ENCODE results near the gene GTPBP4. TPM values are rescaled to one million over a fixed set of nuclear protein-coding genes. Genes with fewer than 3 reads are reported as not detected.
A peak's percentile ranks its signal among the peaks of the same experiment; 100 is the strongest.

The GTPBP4 gene
- total and polyA plus RNA-seq, 9 of the 15 experiments (the other 6 are each of a cell fraction or from before 2014, with no cell fraction given), result 79.0 to 155 (median 128) TPM

- ATAC-seq (no peak; the same call in 2 of the 3 replicates), FAIRE-seq (no peak), DNase-seq (ENCODE audit: extremely low read depth in 1 of 4, low spot score in 3 of 4) (no peak)
- ChIA-PET CTCF (ENCODE audit: low intra/inter-chr PET ratio) (no interaction called here), POLR2A (interaction anchor here (0.8 to 1.3 kb wide), 3 partner anchors 15 to 24 kb away, joined by 3 to 4 read pairs (median 4); partner anchors contain the start of gene GTPBP4)
- Histone ChIP-seq H3K4me1 (replicated peaks in 1 of 2; ENCODE audit: control insufficient read depth in 2 of 2, insufficient read depth in 2 of 2, low read length in 2 of 2) (0 out of 5 replicates have a peak, but pooled peaks cover 0 to 3% of the 10 kb centered on the region in 2 experiments), H3K4me2 (ENCODE audit: insufficient read depth, low read length) (no peak overlapping the region), H3K9ac (ENCODE audit: insufficient read depth in 1 of 2, low read depth in 2 of 2, low read length in 2 of 2) (peak overlapping the region in 1 of 2 experiments; percentile 4; a peak in 1 of 4 replicates), H2AFZ (ENCODE audit: low read depth, low read length) (no peak overlapping the region), H3K36me3 (ENCODE audit: control insufficient read depth, insufficient read depth, low read length) (no peaks in the 10 kb centered on the region), H3K4me3 (no peak overlapping the region), H3K79me2 (ENCODE audit: control insufficient read depth, insufficient read depth, low read length) (no peaks in the 10 kb centered on the region), H3K9me3 (replicated peaks; ENCODE audit: control insufficient read depth, insufficient read depth, low read depth, low read length) (no peaks in the 10 kb centered on the region), H3K27ac (ENCODE audit: extremely low read depth, low read depth, low read length) (no peak overlapping the region), H3K27me3 (ENCODE audit: control insufficient read depth in 2 of 2, insufficient read depth in 2 of 2, low read length in 2 of 2) (peaks cover 39 to 48% of the 10 kb centered on the region in 2 experiments), H3K9me1 (ENCODE audit: control insufficient read depth, insufficient read depth, low read length) (no peaks in the 10 kb centered on the region), H4K20me1 (replicated peaks; ENCODE audit: control insufficient read depth, insufficient read depth, low read length) (no peaks in the 10 kb centered on the region; the same call in 1 of the 2 replicates)
- in situ Hi-C loops (cut with MboI), result no loop called here
- no TSS peak for BruUV-seq (replicated peaks)
- WGBS (ENCODE audit: insufficient coverage, low coverage, missing lambda C conversion rate), result 8% methylated on average over 14 of the region's 14 CpGs
- intact Hi-C loops (cut with micrococcal nuclease), result no loop called here
- no peak for TF ChIP-seq SRSF9 (IDR thresholded peaks at IDR 0.05; ENCODE audit: borderline replicate concordance, low read depth, low read length)
- no peak for TF ChIP-seq YY1 (IDR thresholded peaks at IDR 0.05; ENCODE audit: borderline replicate concordance in 1 of 3, control insufficient read depth in 1 of 3, extremely low read depth in 1 of 3, insufficient read depth in 3 of 3, insufficient read length in 1 of 3, insufficient replicate concordance in 2 of 3, low read depth in 1 of 3, low read length in 2 of 3)
- TF ChIP-seq THRA (IDR thresholded peaks at IDR 0.05), result no peak
- no peak for TF ChIP-seq GATAD2A (IDR thresholded peaks at IDR 0.05)
- no peak for TF ChIP-seq ZNF318 (IDR thresholded peaks at IDR 0.05; ENCODE audit: borderline replicate concordance in 1 of 2, low read depth in 1 of 2)
- no peak for TF ChIP-seq TEAD1 (CRISPR knock-in tag; IDR thresholded peaks at IDR 0.05)
- no peak for TF ChIP-seq CBFA2T3 (IDR thresholded peaks at IDR 0.05)
- TF ChIP-seq NRF1 (conservative IDR thresholded peaks at IDR 0.05 in 1 of 2, IDR thresholded peaks at IDR 0.05 in 1 of 2), result no peak
These were observed 17.7 kb upstream of the GTPBP4 start for GRCh38 chr10:970311-971149.

All from K562 (cell line).